Measurements from ENCODE around the gene EML4.

The EML4 gene

DNA sequence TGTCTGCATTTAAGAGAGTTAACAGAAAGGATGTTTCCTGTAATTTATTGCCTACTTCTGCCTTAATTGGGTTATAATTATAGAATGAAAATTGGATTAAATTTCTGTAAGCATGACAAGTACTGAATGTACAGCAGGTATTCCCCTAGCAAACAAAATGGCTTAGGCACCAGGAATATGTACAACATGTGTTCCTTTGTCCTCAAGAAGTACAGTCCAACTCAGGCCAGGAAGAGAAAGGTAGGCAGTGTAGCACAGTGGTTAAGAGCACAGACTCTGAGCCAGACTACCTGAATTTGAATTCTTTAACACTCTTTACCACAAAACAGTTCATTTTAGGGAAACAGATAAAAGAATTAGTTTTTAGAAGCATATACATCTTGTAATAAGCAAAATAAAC lies 148.8 kb downstream of the EML4 start:
- no peak overlapping the region for H3K4me3 ChIP-seq (ENCODE audit: low read depth, low read length)
- TF ChIP-seq, protein P1, sequence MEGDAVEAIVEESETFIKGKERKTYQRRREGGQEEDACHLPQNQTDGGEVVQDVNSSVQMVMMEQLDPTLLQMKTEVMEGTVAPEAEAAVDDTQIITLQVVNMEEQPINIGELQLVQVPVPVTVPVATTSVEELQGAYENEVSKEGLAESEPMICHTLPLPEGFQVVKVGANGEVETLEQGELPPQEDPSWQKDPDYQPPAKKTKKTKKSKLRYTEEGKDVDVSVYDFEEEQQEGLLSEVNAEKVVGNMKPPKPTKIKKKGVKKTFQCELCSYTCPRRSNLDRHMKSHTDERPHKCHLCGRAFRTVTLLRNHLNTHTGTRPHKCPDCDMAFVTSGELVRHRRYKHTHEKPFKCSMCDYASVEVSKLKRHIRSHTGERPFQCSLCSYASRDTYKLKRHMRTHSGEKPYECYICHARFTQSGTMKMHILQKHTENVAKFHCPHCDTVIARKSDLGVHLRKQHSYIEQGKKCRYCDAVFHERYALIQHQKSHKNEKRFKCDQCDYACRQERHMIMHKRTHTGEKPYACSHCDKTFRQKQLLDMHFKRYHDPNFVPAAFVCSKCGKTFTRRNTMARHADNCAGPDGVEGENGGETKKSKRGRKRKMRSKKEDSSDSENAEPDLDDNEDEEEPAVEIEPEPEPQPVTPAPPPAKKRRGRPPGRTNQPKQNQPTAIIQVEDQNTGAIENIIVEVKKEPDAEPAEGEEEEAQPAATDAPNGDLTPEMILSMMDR (IDR thresholded peaks at IDR 0.05; ENCODE audit: low read depth, low read length) = no peak
- no peak for DNase-seq (ENCODE audit: low read depth, low spot score)
- in situ Hi-C loops (cut with HindIII; ENCODE audit: low sequenced_read_pairs) = no loop called here

DNA sequence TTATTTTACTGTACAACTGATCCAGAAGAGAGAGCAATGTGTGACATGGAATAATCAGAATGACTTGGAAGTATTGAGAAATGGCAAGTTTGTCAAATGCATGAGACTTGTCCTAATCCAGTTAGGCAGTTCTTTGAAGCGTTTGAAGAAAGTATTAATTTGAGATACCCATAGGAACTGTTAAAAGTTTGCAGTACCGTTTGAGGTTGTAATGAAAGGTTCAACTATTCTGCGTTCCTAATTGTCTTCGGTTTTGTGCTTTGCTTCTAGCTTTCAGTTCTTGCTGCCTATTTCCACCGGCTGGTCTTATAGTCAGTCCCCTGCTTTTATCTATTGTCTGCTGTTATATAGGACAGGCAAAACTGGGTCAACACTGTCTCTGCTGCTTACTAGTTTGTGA lies 150.1 kb downstream of the EML4 start:
- TF ChIP-seq, protein P1 (IDR thresholded peaks at IDR 0.05; ENCODE audit: low read depth, low read length) = no peak
- in situ Hi-C loops (cut with HindIII; ENCODE audit: low sequenced_read_pairs) = no loop called here
- H3K4me3 ChIP-seq (ENCODE audit: low read depth, low read length) = no peak overlapping the region
- DNase-seq (ENCODE audit: low read depth, low spot score) = no peak

DNA sequence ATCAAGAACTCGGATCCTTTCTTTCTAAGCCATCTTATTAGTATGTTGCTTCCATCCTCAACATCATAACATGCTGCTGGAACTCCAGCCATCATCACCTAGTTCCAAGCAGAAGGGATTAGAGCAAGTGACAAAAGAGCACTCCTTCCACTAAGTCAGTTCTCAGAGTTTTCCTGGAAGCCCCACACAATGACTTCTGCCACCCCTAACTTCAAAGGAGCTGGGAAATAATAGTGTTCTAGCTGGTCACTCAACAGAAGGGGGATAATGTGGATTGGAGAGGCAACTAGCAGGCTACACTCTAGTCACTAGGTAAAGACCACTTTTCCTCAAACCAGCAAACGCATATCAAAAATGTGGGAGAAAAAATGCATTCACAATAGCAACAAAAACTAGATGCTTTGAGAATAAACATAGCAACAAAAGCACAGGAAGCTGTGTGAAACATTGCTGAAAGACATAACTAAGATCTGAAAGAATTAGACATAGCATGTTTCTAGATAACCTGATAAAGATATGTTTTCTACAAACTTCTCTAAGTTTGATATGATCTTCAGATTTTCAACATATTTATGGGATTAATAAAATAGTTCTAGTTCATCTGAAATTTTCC lies 152.4 kb downstream of the EML4 start:
- in situ Hi-C loops (cut with HindIII; ENCODE audit: low sequenced_read_pairs) = no loop called here
- DNase-seq (ENCODE audit: low read depth, low spot score) = no peak
- TF ChIP-seq, protein P1 (IDR thresholded peaks at IDR 0.05; ENCODE audit: low read depth, low read length) = no peak
- H3K4me3 ChIP-seq (ENCODE audit: low read depth, low read length) = no peak overlapping the region

DNA sequence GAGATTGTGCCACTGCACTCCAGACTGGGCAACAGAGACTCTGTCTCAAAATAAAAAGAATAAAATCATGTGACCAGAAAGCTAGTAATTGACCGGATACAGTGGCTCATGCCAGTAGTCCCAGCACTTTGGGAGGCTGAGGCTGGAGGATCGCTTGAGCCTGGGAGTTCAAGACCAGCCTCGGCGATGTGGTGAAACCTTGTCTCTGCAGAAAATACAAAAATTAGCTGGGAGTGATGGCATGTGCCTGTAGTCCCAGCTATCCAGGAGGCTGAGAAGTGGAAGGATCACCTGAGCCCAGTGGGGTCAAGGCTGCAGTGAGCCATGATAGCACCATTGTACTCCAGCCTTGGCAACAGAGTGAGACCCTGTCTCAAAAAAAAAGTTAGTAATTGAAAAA lies 155.1 kb downstream of the EML4 start:
- H3K4me3 ChIP-seq (ENCODE audit: low read depth, low read length) = no peak overlapping the region
- no peak for DNase-seq (ENCODE audit: low read depth, low spot score)
- TF ChIP-seq, protein P1 (IDR thresholded peaks at IDR 0.05; ENCODE audit: low read depth, low read length) = no peak
- in situ Hi-C loops (cut with HindIII; ENCODE audit: low sequenced_read_pairs) = no loop called here

DNA sequence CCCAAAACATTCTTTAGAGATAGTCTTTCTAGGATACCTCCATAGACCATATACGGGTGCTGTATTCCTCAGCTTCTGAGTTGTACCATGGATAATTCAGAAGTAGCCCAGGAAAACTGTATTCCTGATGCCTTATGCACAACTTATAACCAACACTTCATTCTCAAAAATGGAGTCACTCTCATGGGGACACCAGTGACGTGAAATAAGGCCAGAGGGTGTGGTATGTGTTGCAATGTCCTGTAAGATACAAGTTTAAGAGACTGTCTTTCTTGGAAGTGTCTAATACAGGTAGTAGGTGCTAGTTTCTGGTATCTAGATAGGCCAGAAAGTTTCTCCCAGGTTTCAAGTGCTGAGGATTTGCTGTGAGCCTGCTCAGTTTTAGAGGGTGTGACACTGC lies 155.8 kb downstream of the EML4 start:
- in situ Hi-C loops (cut with HindIII; ENCODE audit: low sequenced_read_pairs) = no loop called here
- no peak for DNase-seq (ENCODE audit: low read depth, low spot score)
- no peak overlapping the region for H3K4me3 ChIP-seq (ENCODE audit: low read depth, low read length)
- TF ChIP-seq, protein P1 (IDR thresholded peaks at IDR 0.05; ENCODE audit: low read depth, low read length) = no peak

DNA sequence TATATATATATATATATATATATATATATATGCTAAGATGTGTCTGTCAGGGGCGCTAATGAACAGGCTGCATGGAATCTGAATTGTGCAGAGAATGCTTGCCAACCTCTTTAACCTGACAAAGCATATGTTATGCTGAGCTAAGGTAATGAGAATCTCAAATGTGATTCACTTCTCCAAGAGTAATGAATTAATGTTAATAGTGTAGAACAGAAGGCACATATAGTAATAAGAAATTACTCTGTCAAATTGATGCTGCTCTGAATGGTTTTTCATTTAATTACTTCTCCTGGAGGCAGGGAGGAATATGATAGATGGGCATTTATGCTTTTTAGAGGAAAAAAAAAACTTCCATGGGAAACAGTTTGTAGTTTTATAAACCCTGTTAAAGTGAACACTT lies 156.5 kb downstream of the EML4 start:
- in situ Hi-C loops (cut with HindIII; ENCODE audit: low sequenced_read_pairs) = no loop called here

More for the DNA sequence above, 156.5 kb downstream of the EML4 start:
- TF ChIP-seq, protein P1 (IDR thresholded peaks at IDR 0.05; ENCODE audit: low read depth, low read length) = no peak
- DNase-seq (ENCODE audit: low read depth, low spot score) = no peak
- H3K4me3 ChIP-seq (ENCODE audit: low read depth, low read length) = no peak overlapping the region

Measured in astrocyte of the spinal cord (primary cell).